Measurements from ENCODE around the gene RGN. TPM values are rescaled to one million over a fixed set of nuclear protein-coding genes. Genes with fewer than 3 reads are reported as not detected.

The RGN gene
- total and polyA plus RNA-seq, 12 donors = 149 to 487 (median 269) TPM

GRCh38 chrX:47068214-47068613, 10.0 kb upstream of the RGN start:
- Histone ChIP-seq H3K4me1 (replicated peaks in 1 of 2) (no peaks in the 10 kb centered on the region), H3K4me3 (no peak overlapping the region), H3K27me3 (peaks cover 7% of the 10 kb centered on the region), H3K36me3 (replicated peaks in 1 of 2) (no peaks in the 10 kb centered on the region), H3K9me3 (replicated peaks in 1 of 3) (no peaks in the 10 kb centered on the region), H3K27ac (no peak overlapping the region)
- intact Hi-C loops (cut with DNase I) = no loop called here
- TF ChIP-seq CTCF (IDR thresholded peaks at IDR 0.05) (no peak), POLR2A (IDR thresholded peaks at IDR 0.05) (no peak)
- WGBS, 4 donors = 63 to 83% (median 74%) methylated on average over 1 to 3 of the region's 3 CpGs
- DNase-seq = no peak

- H3K4me3 ChIP-seq = no peak overlapping the region
- no peak for DNase-seq
- no peak overlapping the region for H3K27ac ChIP-seq
- TF ChIP-seq POLR2A (IDR thresholded peaks at IDR 0.05) (no peak), CTCF (IDR thresholded peaks at IDR 0.05) (no peak)
- peaks cover 7% of the 10 kb centered on the region for H3K27me3 ChIP-seq
- H3K9me3 ChIP-seq (replicated peaks in 1 of 3) = no peaks in the 10 kb centered on the region
- no peaks in the 10 kb centered on the region for H3K36me3 ChIP-seq (replicated peaks in 1 of 2)
- intact Hi-C loops (cut with DNase I) = no loop called here
- no peaks in the 10 kb centered on the region for H3K4me1 ChIP-seq (replicated peaks in 1 of 2)
Measured at GRCh38 chrX:47068720-47069119, 9.5 kb upstream of the RGN start.

- WGBS, 4 donors = 23 to 51% (median 37%) methylated on average over 7 to 9 of the region's 9 CpGs
- H3K27me3 ChIP-seq = no peaks in the 10 kb centered on the region
- H3K9me3 ChIP-seq (replicated peaks in 1 of 3) = no peaks in the 10 kb centered on the region
- TF ChIP-seq CTCF (IDR thresholded peaks at IDR 0.05) (no peak), POLR2A (IDR thresholded peaks at IDR 0.05) (peak in 1 of 2 donors; percentile 39)
- intact Hi-C loops (cut with DNase I) = no loop called here
- peak overlapping the region; percentile 42 to 80 (median 64) for H3K27ac ChIP-seq
- peak overlapping the region in 1 of 4 donors; percentile 54 for H3K4me3 ChIP-seq
- H3K36me3 ChIP-seq (replicated peaks in 1 of 2) = no peaks in the 10 kb centered on the region
- no peaks in the 10 kb centered on the region for H3K4me1 ChIP-seq (replicated peaks in 1 of 2)
- DNase-seq = peak in 6 of 7 donors; percentile 35 to 69 (median 53)
Measured at GRCh38 chrX:47080215-47080914, 2.1 kb downstream of the RGN start.

- WGBS, 4 donors = 25 to 53% (median 43%) methylated on average over 4 to 5 of the region's 5 CpGs
- intact Hi-C loops (cut with DNase I) = no loop called here
- no peaks in the 10 kb centered on the region for H3K36me3 ChIP-seq (replicated peaks in 1 of 2)
Measured at GRCh38 chrX:47080915-47081236, 2.6 kb downstream of the RGN start.

More at GRCh38 chrX:47080915-47081236, 2.6 kb downstream of the RGN start:
- Histone ChIP-seq H3K9me3 (replicated peaks in 1 of 3) (no peaks in the 10 kb centered on the region), H3K4me1 (replicated peaks in 1 of 2) (no peaks in the 10 kb centered on the region), H3K27me3 (no peaks in the 10 kb centered on the region), H3K4me3 (peak overlapping the region in 1 of 4 donors; percentile 18), H3K27ac (peak overlapping the region in 4 of 5 donors; percentile 48 to 80 (median 71))
- no peak for DNase-seq
- no peak for TF ChIP-seq CTCF (IDR thresholded peaks at IDR 0.05)
- no peak for TF ChIP-seq POLR2A (IDR thresholded peaks at IDR 0.05)
